ENCODE results near the gene FAM120AOS.

Gene FAM120AOS

GRCh38 chr9:93453047-93453914 lies at the start of gene FAM120AOS:
FAM120AOS (minus strand) TSS chr9:93453581; CDS start chr9:93452709, 872 bp downstream.
- peak; percentile 88 to 89 for DNase-seq

- DNase-seq = no peak
Observed at GRCh38 chr9:93501406-93501805, 48.0 kb upstream of the FAM120AOS start.

- DNase-seq = no peak
Observed at GRCh38 chr9:93500571-93501298, 47.4 kb upstream of the FAM120AOS start.

- DNase-seq = no peak
Observed at GRCh38 chr9:93496285-93496684, 42.9 kb upstream of the FAM120AOS start.

- no peak for DNase-seq
Observed at GRCh38 chr9:93493949-93494348, 40.6 kb upstream of the FAM120AOS start.

- DNase-seq = no peak
Observed at GRCh38 chr9:93492327-93492726, 38.9 kb upstream of the FAM120AOS start.

- DNase-seq = no peak
Observed at GRCh38 chr9:93491593-93492232, 38.3 kb upstream of the FAM120AOS start.

- DNase-seq = no peak
Observed at GRCh38 chr9:93488244-93488643, 34.9 kb upstream of the FAM120AOS start.

- DNase-seq = no peak
Observed at GRCh38 chr9:93486268-93486667, 32.9 kb upstream of the FAM120AOS start.

GRCh38 chr9:93483497-93483896 lies 30.1 kb upstream of the FAM120AOS start:
- no peak for DNase-seq

GRCh38 chr9:93480728-93481324 lies 27.4 kb upstream of the FAM120AOS start:
- no peak for DNase-seq

GRCh38 chr9:93480262-93480661 lies 26.9 kb upstream of the FAM120AOS start:
- DNase-seq = no peak

GRCh38 chr9:93479726-93480125 lies 26.3 kb upstream of the FAM120AOS start:
- DNase-seq = no peak

GRCh38 chr9:93477397-93477796 lies 24.0 kb upstream of the FAM120AOS start:
- no peak for DNase-seq

GRCh38 chr9:93476924-93477323 lies 23.5 kb upstream of the FAM120AOS start:
- DNase-seq = no peak

GRCh38 chr9:93475856-93476255 lies 22.5 kb upstream of the FAM120AOS start:
- no peak for DNase-seq

- DNase-seq = no peak
Observed at GRCh38 chr9:93475108-93475507, 21.7 kb upstream of the FAM120AOS start.

- no peak for DNase-seq
Observed at GRCh38 chr9:93473411-93473810, 20.0 kb upstream of the FAM120AOS start.

- no peak for DNase-seq
Observed at GRCh38 chr9:93471124-93471523, 17.7 kb upstream of the FAM120AOS start.

- DNase-seq = no peak
Observed at GRCh38 chr9:93470391-93470790, 17.0 kb upstream of the FAM120AOS start.

GRCh38 chr9:93468763-93469456 lies 15.5 kb upstream of the FAM120AOS start:
- DNase-seq = no peak

GRCh38 chr9:93467462-93467861 lies 14.1 kb upstream of the FAM120AOS start:
- DNase-seq = no peak

- DNase-seq = no peak
Observed at GRCh38 chr9:93467062-93467416, 13.7 kb upstream of the FAM120AOS start.

Data from activated T-cell treated with anti-CD3 and anti-CD28 coated beads, Interleukin-2, amount 50 U/mL, for 48 hours (primary cell).